H9 (cell line): ENCODE measurements around the gene USP34. TPM values are rescaled to one million over a fixed set of nuclear protein-coding genes. Genes with fewer than 3 reads are reported as not detected.

ENCODE experiments used
- DNase-seq: peaks from one replicate; pipeline ENCODE4 v3.0.0-alpha.2; 2017
- H2AFZ ChIP-seq: one replicate; pipeline ENCODE4 v1.6.1; 2013; ENCODE audit warnings: mild to moderate bottlenecking, low read length, control low read depth, moderate library complexity
- H2AK5ac ChIP-seq: 2 replicates; pipeline ENCODE4 v1.6.1; 2013; ENCODE audit warnings: low read length, control low read depth, mixed read lengths; ENCODE audit not compliant: insufficient read length
- H2BK120ac ChIP-seq: one replicate; pipeline ENCODE4 v1.6.1; 2013; ENCODE audit warnings: low read depth, mild to moderate bottlenecking, low read length, control low read depth, inconsistent platforms; ENCODE audit not compliant: poor library complexity, severe bottlenecking
- H2BK12ac ChIP-seq: 2 replicates; pipeline ENCODE4 v1.6.1; 2013; ENCODE audit warnings: low read length, control low read depth, mixed read lengths, low read depth; ENCODE audit not compliant: insufficient read length
- H2BK15ac ChIP-seq: 2 replicates; pipeline ENCODE4 v1.6.1; 2013; ENCODE audit warnings: low read depth, low read length, control low read depth
- H2BK20ac ChIP-seq: one replicate; pipeline ENCODE4 v1.6.1; 2013; ENCODE audit warnings: low read depth, mild to moderate bottlenecking, low read length, control low read depth, inconsistent platforms; ENCODE audit not compliant: poor library complexity, severe bottlenecking
- H2BK5ac ChIP-seq: 2 replicates; pipeline ENCODE4 v1.6.1; 2013; ENCODE audit warnings: low read length, control low read depth, mixed read lengths; ENCODE audit not compliant: insufficient read length
- H3K14ac ChIP-seq: 2 replicates; pipeline ENCODE4 v1.6.1; 2013; ENCODE audit warnings: low read length, control low read depth; ENCODE audit not compliant: insufficient read depth
- H3K18ac ChIP-seq: 2 replicates; pipeline ENCODE4 v1.6.1; 2013; ENCODE audit warnings: low read depth, mild to moderate bottlenecking, mixed read lengths, low read length, control low read depth; ENCODE audit not compliant: insufficient read length
- H3K23ac ChIP-seq: 2 replicates; pipeline ENCODE4 v1.6.1; 2013; ENCODE audit warnings: low read length, control low read depth, mixed read lengths, low read depth; ENCODE audit not compliant: insufficient read length
- H3K23me2 ChIP-seq: 2 replicates; pipeline ENCODE4 v1.6.1; 2013; ENCODE audit warnings: low read depth, mild to moderate bottlenecking, mixed read lengths, low read length, control low read depth; ENCODE audit not compliant: insufficient read length, poor library complexity, severe bottlenecking
- H3K27ac ChIP-seq: 2 replicates; pipeline ENCODE4 v1.5.1; 2013; ENCODE audit warnings: low read length, control low read depth, mixed read lengths, low read depth; ENCODE audit not compliant: insufficient read length
- H3K27me3 ChIP-seq: 2 replicates; pipeline ENCODE4 v1.6.1; 2013; ENCODE audit warnings: low read length, control low read depth, inconsistent platforms; ENCODE audit not compliant: insufficient read depth
- H3K4ac ChIP-seq: 2 replicates; pipeline ENCODE4 v1.6.1; 2013; ENCODE audit warnings: low read depth, mild to moderate bottlenecking, control low read depth, inconsistent platforms, low read length, moderate library complexity
- H3K4me1 ChIP-seq: 2 replicates; pipeline ENCODE4 v1.6.1; 2013; ENCODE audit warnings: low read length, control low read depth, inconsistent platforms; ENCODE audit not compliant: insufficient read depth
- H3K4me2 ChIP-seq: 2 replicates; pipeline ENCODE4 v1.6.1; 2013; ENCODE audit warnings: low read length, control low read depth, mixed read lengths; ENCODE audit not compliant: insufficient read length, insufficient read depth
- H3K56ac ChIP-seq: 2 replicates; pipeline ENCODE4 v1.6.1; 2013; ENCODE audit warnings: low read depth, mild to moderate bottlenecking, mixed read lengths, low read length, control low read depth; ENCODE audit not compliant: insufficient read length
- H3K79me1 ChIP-seq: 2 replicates; pipeline ENCODE4 v1.6.1; 2013; ENCODE audit warnings: low read depth, mild to moderate bottlenecking, moderate library complexity, low read length, control low read depth, inconsistent platforms; ENCODE audit not compliant: insufficient read depth, poor library complexity, severe bottlenecking
- H3K79me2 ChIP-seq: 2 replicates; pipeline ENCODE4 v1.6.1; 2013; ENCODE audit warnings: low read length, control low read depth, inconsistent platforms; ENCODE audit not compliant: insufficient read depth
- H3K9ac ChIP-seq: 2 replicates; pipeline ENCODE4 v1.6.1; 2013; ENCODE audit warnings: low read length, control low read depth, mixed read lengths; ENCODE audit not compliant: insufficient read length; ENCODE audit errors: extremely low read depth
- H3K9me3 ChIP-seq: one replicate; pipeline ENCODE4 v1.6.1; 2013; ENCODE audit warnings: low read depth, low read length, inconsistent platforms; ENCODE audit not compliant: control insufficient read depth
- H3T11ph ChIP-seq: one replicate; pipeline ENCODE4 v1.6.1; 2013; ENCODE audit warnings: mild to moderate bottlenecking, low read length, control low read depth, inconsistent platforms
- H4K20me1 ChIP-seq: one replicate; pipeline ENCODE4 v1.6.1; 2013; ENCODE audit not compliant: control insufficient read depth, insufficient read length, insufficient read depth
- H4K5ac ChIP-seq: 2 replicates; pipeline ENCODE4 v1.6.1; 2013; ENCODE audit warnings: low read depth, mild to moderate bottlenecking, mixed read lengths, low read length, control low read depth; ENCODE audit not compliant: insufficient read length
- H4K8ac ChIP-seq: replicated peaks from 2 replicates; pipeline ENCODE4 v1.6.1; 2013; ENCODE audit warnings: low read length, control low read depth, mixed read lengths, low read depth; ENCODE audit not compliant: insufficient read length
- H4K91ac ChIP-seq: 2 replicates; pipeline ENCODE4 v1.6.1; 2013; ENCODE audit warnings: low read depth, mild to moderate bottlenecking, moderate library complexity, mixed read lengths, low read length, control low read depth; ENCODE audit not compliant: insufficient read length
- H3K27ac Mint-ChIP-seq, 3 experiments: 2 replicates in 2 of 3; 3 replicates in 1 of 3; pipeline ENCODE4 v1.8.0; 2020 to 2021; ENCODE audit warnings: mixed read lengths in 3 of 3, mild to moderate bottlenecking in 1 of 3, moderate library complexity in 1 of 3
- H3K27me3 Mint-ChIP-seq: 2 replicates; pipeline ENCODE4 v1.8.0; 2021; ENCODE audit warnings: low read depth, mild to moderate bottlenecking, moderate library complexity, mixed read lengths
- H3K36me3 Mint-ChIP-seq, 3 experiments: 2 replicates in 2 of 3; 3 replicates in 1 of 3; pipeline ENCODE4 v1.8.0; 2020 to 2021; ENCODE audit warnings: low read depth in 3 of 3, mixed read lengths in 3 of 3; ENCODE audit not compliant: insufficient read depth in 1 of 3
- H3K4me1 Mint-ChIP-seq, 2 experiments: 2 replicates each; pipeline ENCODE4 v1.8.0; 2020; ENCODE audit warnings: mixed read lengths in 2 of 2
- H3K4me3 Mint-ChIP-seq, 2 experiments: 2 replicates in 1 of 2; 3 replicates in 1 of 2; pipeline ENCODE4 v1.8.0; 2020 to 2021; ENCODE audit warnings: mild to moderate bottlenecking in 2 of 2, mixed read lengths in 2 of 2, moderate library complexity in 1 of 2
- H3K9me3 Mint-ChIP-seq, 2 experiments: 2 replicates in 1 of 2; 3 replicates in 1 of 2; pipeline ENCODE4 v1.8.0; 2020; ENCODE audit warnings: mild to moderate bottlenecking in 2 of 2, mixed read lengths in 2 of 2, moderate library complexity in 1 of 2
- CTCF ChIP-seq: fragments of 200-600 bp; sonication (generic); conservative IDR thresholded peaks from 3 replicates; pipeline ENCODE4 v1.8.0; 2021; ENCODE audit warnings: antibody characterized with exemption, mild to moderate bottlenecking
- WGBS: extraction: QIAGEN DNeasy Blood & Tissue Kit; methylation state at CpG from one replicate; pipeline ENCODE4 v1.1.7; 2013; ENCODE audit warnings: missing lambda C conversion rate, low lambda C conversion rate, mixed read lengths; ENCODE audit not compliant: insufficient read length; ENCODE audit errors: extremely low coverage; 5-methylcytosine and 5-hydroxymethylcytosine counted together
- total RNA-seq: library from RNA; stranded (reverse); gene quantifications from 2 replicates; pipeline ENCODE4 v1.2.1, GENCODE V29; 2021

USP34 gene
- total RNA-seq, 1 experiment from 2014 or later: 93.9 TPM

GRCh38 chr2:61354543-61355197, 116.2 kb downstream of the USP34 start:
- Histone ChIP-seq H3K79me2 (peaks cover 2% of the 10 kb centered on the region; the same call in 1 of the 2 replicates), H3K23ac (no peak overlapping the region), H2BK120ac (no peak overlapping the region), H3K27me3 (no peaks in the 10 kb centered on the region), H3K56ac (no peak overlapping the region), H3K79me1 (no peaks in the 10 kb centered on the region), H3K23me2 (no peaks in the 10 kb centered on the region), H3K18ac (no peak overlapping the region), H3K4me1 (no peaks in the 10 kb centered on the region), H2BK20ac (no peak overlapping the region), H3K27ac (no peak overlapping the region), H4K20me1 (no peaks in the 10 kb centered on the region), H2AFZ (no peak overlapping the region), H2BK15ac (no peak overlapping the region), H2AK5ac (no peak overlapping the region), H4K5ac (no peak overlapping the region), H3K4me2 (no peak overlapping the region), H3K4ac (no peak overlapping the region), H3K9ac (no peak overlapping the region), H2BK5ac (no peak overlapping the region), H2BK12ac (no peak overlapping the region), H3K14ac (no peak overlapping the region), H4K8ac (no peak overlapping the region), H3T11ph (no peak overlapping the region), H3K9me3 (no peaks in the 10 kb centered on the region), H4K91ac (no peak overlapping the region)
- Mint-ChIP-seq H3K27me3 (no peaks in the 10 kb centered on the region), H3K36me3 (peaks cover 23 to 40% (median 32%) of the 10 kb centered on the region in 3 experiments), H3K27ac (no peak overlapping the region), H3K9me3 (peaks cover 8 to 13% of the 10 kb centered on the region in 2 experiments), H3K4me3 (no peak overlapping the region), H3K4me1 (peaks cover 18 to 22% of the 10 kb centered on the region in 2 experiments)
- DNase-seq: no peak
- no CpG with 5 or more reads among the region's 4 CpGs for WGBS
- TF ChIP-seq CTCF: no peak
